Uterus (tissue), 2 donors: ENCODE data around the gene COL4A4.

Experiments used
- CTCF ChIP-seq, 4 experiments: fragments of 200-600 bp in 2 of 4; fragments of 450-650 bp in 2 of 4; sonication (generic) in 2 of 4; IDR thresholded peaks; one replicate each; pipeline ENCODE4 v1.5.1; 2016 to 2019; ENCODE audit warnings: antibody characterized with exemption in 4 of 4, mild to moderate bottlenecking in 2 of 4, moderate library complexity in 1 of 4
- POLR2A ChIP-seq, 2 donors: fragments of 450-650 bp; IDR thresholded peaks; one replicate each; pipeline ENCODE4 v1.6.1; 2016; ENCODE audit warnings: antibody characterized with exemption in 2 of 2, mild to moderate bottlenecking in 1 of 2, moderate library complexity in 1 of 2

GRCh38 chr2:227206406-227206805, 42.4 kb upstream of the COL4A4 start:
- TF ChIP-seq POLR2A (IDR thresholded peaks at IDR 0.05) (no peak), CTCF (IDR thresholded peaks at IDR 0.05) (no peak)
